Esophagus muscularis mucosa (tissue), 4 donors: ENCODE results near the gene GLA.

Source experiments
- CTCF ChIP-seq, 3 experiments: fragments of 200-600 bp in 2 of 3; fragments of 450-650 bp in 1 of 3; sonication (generic) in 2 of 3; IDR thresholded peaks; one replicate each; pipeline ENCODE4 v1.5.1; 2017 to 2019; ENCODE audit warnings: antibody characterized with exemption in 3 of 3, mild to moderate bottlenecking in 2 of 3, moderate library complexity in 1 of 3
- EP300 ChIP-seq: sonication (generic); formaldehyde crosslinking; IDR thresholded peaks from one replicate; pipeline ENCODE4 v1.6.1; 2017; ENCODE audit warnings: antibody characterized with exemption
- POLR2A ChIP-seq: fragments of 450-650 bp; IDR thresholded peaks from one replicate; pipeline ENCODE4 v1.6.1; 2017; ENCODE audit warnings: antibody characterized with exemption, moderate library complexity, mild to moderate bottlenecking, low read depth
- POLR2AphosphoS5 ChIP-seq, 2 donors: sonication (generic); formaldehyde crosslinking; IDR thresholded peaks; one replicate each; pipeline ENCODE4 v1.6.1; 2017; ENCODE audit warnings: antibody characterized with exemption in 2 of 2

DNA sequence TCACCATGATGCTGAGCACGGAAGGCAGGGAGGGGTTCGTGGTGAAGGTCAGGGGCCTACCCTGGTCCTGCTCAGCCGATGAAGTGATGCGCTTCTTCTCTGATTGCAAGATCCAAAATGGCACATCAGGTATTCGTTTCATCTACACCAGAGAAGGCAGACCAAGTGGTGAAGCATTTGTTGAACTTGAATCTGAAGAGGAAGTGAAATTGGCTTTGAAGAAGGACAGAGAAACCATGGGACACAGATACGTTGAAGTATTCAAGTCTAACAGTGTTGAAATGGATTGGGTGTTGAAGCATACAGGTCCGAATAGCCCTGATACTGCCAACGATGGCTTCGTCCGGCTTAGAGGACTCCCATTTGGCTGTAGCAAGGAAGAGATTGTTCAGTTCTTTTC lies 4.3 kb upstream of the GLA start:
- TF ChIP-seq POLR2AphosphoS5 (IDR thresholded peaks at IDR 0.05): no peak
- TF ChIP-seq CTCF (IDR thresholded peaks at IDR 0.05): no peak
- no peak for TF ChIP-seq EP300
- TF ChIP-seq POLR2A: no peak
